ENCODE data around the gene MLLT10. TPM values are rescaled to one million over a fixed set of nuclear protein-coding genes. Genes with fewer than 3 reads are reported as not detected.

MLLT10 gene
- total and polyA plus RNA-seq, 9 of the 15 experiments (the other 6 are each of a cell fraction or from before 2014, with no cell fraction given) = 18.8 to 81.4 (median 64.2) TPM

DNA sequence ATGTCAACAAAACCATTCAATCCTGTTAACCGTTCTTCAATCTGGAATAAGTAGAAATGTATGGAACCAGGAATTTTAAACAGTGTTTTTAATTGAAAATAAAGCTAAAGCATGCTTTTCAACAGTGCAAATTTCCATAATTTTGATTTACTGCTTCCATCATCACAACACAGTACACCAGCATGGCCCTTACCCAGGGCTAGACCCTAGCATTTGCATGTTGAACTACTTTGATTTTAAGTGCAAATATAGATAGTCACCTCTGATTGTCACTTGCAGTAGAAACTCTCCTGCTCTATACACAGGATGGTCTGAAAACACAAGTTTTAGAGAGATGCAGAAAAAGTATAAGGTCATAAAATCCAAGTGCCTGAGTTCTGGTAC is 20.6 kb upstream of the MLLT10 start:
- ChIA-PET POLR2A (no interaction called here), CTCF (ENCODE audit: low intra/inter-chr PET ratio) (no interaction called here)
- Histone ChIP-seq H3K27ac (ENCODE audit: extremely low read depth, low read depth, low read length) (no peak overlapping the region), H3K79me2 (ENCODE audit: control insufficient read depth, insufficient read depth, low read length) (no peaks in the 10 kb centered on the region), H3K4me2 (ENCODE audit: insufficient read depth, low read length) (no peak overlapping the region), H3K36me3 (ENCODE audit: control insufficient read depth, insufficient read depth, low read length) (no peaks in the 10 kb centered on the region), H4K20me1 (replicated peaks; ENCODE audit: control insufficient read depth, insufficient read depth, low read length) (no peaks in the 10 kb centered on the region), H3K9ac (ENCODE audit: insufficient read depth in 1 of 2, low read depth in 2 of 2, low read length in 2 of 2) (no peak overlapping the region), H3K9me1 (ENCODE audit: control insufficient read depth, insufficient read depth, low read length) (no peaks in the 10 kb centered on the region), H3K9me3 (replicated peaks; ENCODE audit: control insufficient read depth, insufficient read depth, low read depth, low read length) (no peaks in the 10 kb centered on the region), H3K27me3 (ENCODE audit: control insufficient read depth in 2 of 2, insufficient read depth in 2 of 2, low read length in 2 of 2) (no peaks in the 10 kb centered on the region), H3K4me3 (no peak overlapping the region), H3K4me1 (replicated peaks in 1 of 2; ENCODE audit: control insufficient read depth in 2 of 2, insufficient read depth in 2 of 2, low read length in 2 of 2) (peaks cover 10 to 14% of the 10 kb centered on the region in 2 experiments; a peak in 3 of 5 replicates), H2AFZ (ENCODE audit: low read depth, low read length) (no peak overlapping the region)
- WGBS (ENCODE audit: insufficient coverage, low coverage, missing lambda C conversion rate) = 67% methylated on average over 1 of the region's 1 CpG
- in situ Hi-C loops (cut with MboI) = no loop called here
- intact Hi-C loops (cut with micrococcal nuclease) = no loop called here
- FAIRE-seq = peak; percentile 26
- no TSS peak for BruUV-seq (replicated peaks)
- ATAC-seq = no peak
- no peak for DNase-seq (ENCODE audit: extremely low read depth in 1 of 4, low spot score in 3 of 4)
- TF ChIP-seq, protein P1, sequence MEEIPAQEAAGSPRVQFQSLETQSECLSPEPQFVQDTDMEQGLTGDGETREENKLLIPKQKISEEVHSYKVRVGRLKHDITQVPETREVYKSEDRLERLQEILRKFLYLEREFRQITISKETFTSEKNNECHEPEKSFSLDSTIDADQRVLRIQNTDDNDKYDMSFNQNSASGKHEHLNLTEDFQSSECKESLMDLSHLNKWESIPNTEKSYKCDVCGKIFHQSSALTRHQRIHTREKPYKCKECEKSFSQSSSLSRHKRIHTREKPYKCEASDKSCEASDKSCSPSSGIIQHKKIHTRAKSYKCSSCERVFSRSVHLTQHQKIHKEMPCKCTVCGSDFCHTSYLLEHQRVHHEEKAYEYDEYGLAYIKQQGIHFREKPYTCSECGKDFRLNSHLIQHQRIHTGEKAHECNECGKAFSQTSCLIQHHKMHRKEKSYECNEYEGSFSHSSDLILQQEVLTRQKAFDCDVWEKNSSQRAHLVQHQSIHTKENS (CRISPR knock-in tag; IDR thresholded peaks at IDR 0.05) = no peak
- TF ChIP-seq STAT5A (IDR thresholded peaks at IDR 0.05; ENCODE audit: borderline replicate concordance, low read length) = no peak
- TF ChIP-seq NFYB (IDR thresholded peaks at IDR 0.05; ENCODE audit: extremely low read depth, insufficient read length) = no peak
- no peak for TF ChIP-seq ZNF347 (CRISPR knock-in tag; IDR thresholded peaks at IDR 0.05; ENCODE audit: low read depth)
- TF ChIP-seq, protein P2, sequence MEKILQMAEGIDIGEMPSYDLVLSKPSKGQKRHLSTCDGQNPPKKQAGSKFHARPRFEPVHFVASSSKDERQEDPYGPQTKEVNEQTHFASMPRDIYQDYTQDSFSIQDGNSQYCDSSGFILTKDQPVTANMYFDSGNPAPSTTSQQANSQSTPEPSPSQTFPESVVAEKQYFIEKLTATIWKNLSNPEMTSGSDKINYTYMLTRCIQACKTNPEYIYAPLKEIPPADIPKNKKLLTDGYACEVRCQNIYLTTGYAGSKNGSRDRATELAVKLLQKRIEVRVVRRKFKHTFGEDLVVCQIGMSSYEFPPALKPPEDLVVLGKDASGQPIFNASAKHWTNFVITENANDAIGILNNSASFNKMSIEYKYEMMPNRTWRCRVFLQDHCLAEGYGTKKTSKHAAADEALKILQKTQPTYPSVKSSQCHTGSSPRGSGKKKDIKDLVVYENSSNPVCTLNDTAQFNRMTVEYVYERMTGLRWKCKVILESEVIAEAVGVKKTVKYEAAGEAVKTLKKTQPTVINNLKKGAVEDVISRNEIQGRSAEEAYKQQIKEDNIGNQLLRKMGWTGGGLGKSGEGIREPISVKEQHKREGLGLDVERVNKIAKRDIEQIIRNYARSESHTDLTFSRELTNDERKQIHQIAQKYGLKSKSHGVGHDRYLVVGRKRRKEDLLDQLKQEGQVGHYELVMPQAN (IDR thresholded peaks at IDR 0.05; ENCODE audit: borderline replicate concordance) = no peak
- no peak for TF ChIP-seq NR1H2 (CRISPR knock-in tag; IDR thresholded peaks at IDR 0.05)
- no peak for TF ChIP-seq HIVEP1 (CRISPR knock-in tag; IDR thresholded peaks at IDR 0.05)
- no peak for TF ChIP-seq ZZZ3 (IDR thresholded peaks at IDR 0.05)
- TF ChIP-seq, protein P3, sequence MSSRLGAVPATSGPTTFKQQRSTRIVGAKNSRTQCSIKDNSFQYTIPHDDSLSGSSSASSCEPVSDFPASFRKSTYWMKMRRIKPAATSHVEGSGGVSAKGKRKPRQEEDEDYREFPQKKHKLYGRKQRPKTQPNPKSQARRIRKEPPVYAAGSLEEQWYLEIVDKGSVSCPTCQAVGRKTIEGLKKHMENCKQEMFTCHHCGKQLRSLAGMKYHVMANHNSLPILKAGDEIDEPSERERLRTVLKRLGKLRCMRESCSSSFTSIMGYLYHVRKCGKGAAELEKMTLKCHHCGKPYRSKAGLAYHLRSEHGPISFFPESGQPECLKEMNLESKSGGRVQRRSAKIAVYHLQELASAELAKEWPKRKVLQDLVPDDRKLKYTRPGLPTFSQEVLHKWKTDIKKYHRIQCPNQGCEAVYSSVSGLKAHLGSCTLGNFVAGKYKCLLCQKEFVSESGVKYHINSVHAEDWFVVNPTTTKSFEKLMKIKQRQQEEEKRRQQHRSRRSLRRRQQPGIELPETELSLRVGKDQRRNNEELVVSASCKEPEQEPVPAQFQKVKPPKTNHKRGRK (tag; IDR thresholded peaks at IDR 0.05) = no peak
- no peak for TF ChIP-seq HNRNPLL (IDR thresholded peaks at IDR 0.05; ENCODE audit: low read depth, low read length, poor library complexity, severe bottlenecking)
- no peak for TF ChIP-seq POLR3A (IDR thresholded peaks at IDR 0.05; ENCODE audit: borderline replicate concordance, extremely low read depth, insufficient read depth, insufficient read length)
- TF ChIP-seq ZNF354B (CRISPR knock-in tag; IDR thresholded peaks at IDR 0.05) = no peak
- TF ChIP-seq, protein P4, sequence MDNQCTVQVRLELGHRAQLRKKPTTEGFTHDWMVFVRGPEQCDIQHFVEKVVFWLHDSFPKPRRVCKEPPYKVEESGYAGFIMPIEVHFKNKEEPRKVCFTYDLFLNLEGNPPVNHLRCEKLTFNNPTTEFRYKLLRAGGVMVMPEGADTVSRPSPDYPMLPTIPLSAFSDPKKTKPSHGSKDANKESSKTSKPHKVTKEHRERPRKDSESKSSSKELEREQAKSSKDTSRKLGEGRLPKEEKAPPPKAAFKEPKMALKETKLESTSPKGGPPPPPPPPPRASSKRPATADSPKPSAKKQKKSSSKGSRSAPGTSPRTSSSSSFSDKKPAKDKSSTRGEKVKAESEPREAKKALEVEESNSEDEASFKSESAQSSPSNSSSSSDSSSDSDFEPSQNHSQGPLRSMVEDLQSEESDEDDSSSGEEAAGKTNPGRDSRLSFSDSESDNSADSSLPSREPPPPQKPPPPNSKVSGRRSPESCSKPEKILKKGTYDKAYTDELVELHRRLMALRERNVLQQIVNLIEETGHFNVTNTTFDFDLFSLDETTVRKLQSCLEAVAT (IDR thresholded peaks at IDR 0.05) = no peak
- TF ChIP-seq, protein P5, sequence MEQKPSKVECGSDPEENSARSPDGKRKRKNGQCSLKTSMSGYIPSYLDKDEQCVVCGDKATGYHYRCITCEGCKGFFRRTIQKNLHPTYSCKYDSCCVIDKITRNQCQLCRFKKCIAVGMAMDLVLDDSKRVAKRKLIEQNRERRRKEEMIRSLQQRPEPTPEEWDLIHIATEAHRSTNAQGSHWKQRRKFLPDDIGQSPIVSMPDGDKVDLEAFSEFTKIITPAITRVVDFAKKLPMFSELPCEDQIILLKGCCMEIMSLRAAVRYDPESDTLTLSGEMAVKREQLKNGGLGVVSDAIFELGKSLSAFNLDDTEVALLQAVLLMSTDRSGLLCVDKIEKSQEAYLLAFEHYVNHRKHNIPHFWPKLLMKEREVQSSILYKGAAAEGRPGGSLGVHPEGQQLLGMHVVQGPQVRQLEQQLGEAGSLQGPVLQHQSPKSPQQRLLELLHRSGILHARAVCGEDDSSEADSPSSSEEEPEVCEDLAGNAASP (IDR thresholded peaks at IDR 0.05) = no peak
- no peak for TF ChIP-seq TAF9B (IDR thresholded peaks at IDR 0.05; ENCODE audit: partially characterized antibody)
- TF ChIP-seq ZNF551 (CRISPR knock-in tag; IDR thresholded peaks at IDR 0.05) = no peak
- TF ChIP-seq BCOR (IDR thresholded peaks at IDR 0.05) = no peak
